Panc1 (cell line): ENCODE results near the gene HEPACAM.

Experiments used
- CTCF ChIP-seq: fragments of 450-650 bp; IDR thresholded peaks from 2 replicates; pipeline ENCODE4 v1.5.1; 2017; ENCODE audit warnings: mild to moderate bottlenecking
- POLR2AphosphoS5 ChIP-seq: IDR thresholded peaks from 2 replicates; pipeline ENCODE4 v1.6.1; 2012; ENCODE audit warnings: mild to moderate bottlenecking, low read depth, low read length, moderate library complexity

DNA sequence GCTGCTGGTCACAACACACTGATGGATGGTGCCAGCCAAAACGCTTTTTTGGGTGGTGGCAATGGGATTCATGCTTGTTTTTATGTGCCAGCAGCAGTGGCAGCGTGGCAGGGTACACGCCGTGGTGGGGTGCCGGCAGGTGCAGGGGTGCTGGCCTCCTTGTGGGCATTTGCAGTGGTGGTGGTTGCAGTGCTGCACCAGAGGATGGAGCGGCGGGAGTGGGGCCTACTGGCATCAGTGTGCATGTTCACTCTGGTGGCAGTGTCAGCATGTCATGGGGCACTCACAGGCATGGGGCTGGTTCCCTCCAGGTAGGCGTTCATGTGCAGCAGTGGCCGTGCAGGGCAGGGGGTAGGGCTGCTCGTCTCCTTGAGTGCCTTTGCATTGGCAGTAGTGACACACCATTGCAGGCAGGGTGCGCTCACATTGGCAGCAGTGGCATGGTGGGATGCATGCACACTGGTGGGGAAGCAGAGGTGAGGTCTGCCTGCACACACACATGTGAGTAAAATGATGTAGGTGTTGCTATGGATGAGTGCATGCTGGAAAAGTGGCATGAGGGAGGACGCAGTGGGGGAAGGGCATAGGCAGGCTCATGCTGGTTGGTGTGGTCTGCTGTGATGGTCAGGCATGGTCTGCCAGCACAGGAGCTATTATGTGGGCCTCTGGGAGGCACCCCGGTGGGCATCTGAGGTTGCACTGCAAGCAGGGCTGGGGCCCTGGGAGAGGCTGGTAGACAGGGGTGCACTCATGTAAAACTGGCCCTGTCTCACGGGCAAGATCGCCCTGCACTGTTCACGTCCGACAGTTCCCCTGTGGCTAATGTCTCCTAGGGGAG, 48.0 kb upstream of the HEPACAM start:
- TF ChIP-seq CTCF: no peak
- TF ChIP-seq POLR2AphosphoS5: no peak
